ENCODE results near the gene SFSWAP. TPM values are rescaled to one million over a fixed set of nuclear protein-coding genes. Genes with fewer than 3 reads are reported as not detected.

SFSWAP gene
- polyA plus RNA-seq, 2 donors: 20.8 to 27.9 TPM

GRCh38 chr12:131713349-131713748, 2.5 kb downstream of the SFSWAP start:
- Histone ChIP-seq H3K27me3 (ENCODE audit: control insufficient read depth in 1 of 2, insufficient read depth in 2 of 2, low read length in 2 of 2) (no peaks in the 10 kb centered on the region), H3K36me3 (ENCODE audit: control insufficient read depth in 2 of 2, insufficient read depth in 2 of 2, low read length in 1 of 2) (peaks cover 3 to 10% of the 10 kb centered on the region in 2 donors), H3K27ac (ENCODE audit: low read depth in 2 of 2, low read length in 1 of 2) (no peak overlapping the region), H3K4me1 (ENCODE audit: control insufficient read depth in 2 of 2, insufficient read depth in 2 of 2, low read length in 1 of 2) (peaks cover 6% of the 10 kb centered on the region in 2 donors), H3K9me3 (ENCODE audit: control insufficient read depth in 2 of 2, insufficient read depth in 1 of 2, low read depth in 1 of 2, low read length in 1 of 2) (no peaks in the 10 kb centered on the region), H3K4me3 (ENCODE audit: low read depth in 1 of 2, low read length in 2 of 2) (no peak overlapping the region)
- 88 to 91% methylated on average over 8 of the region's 8 CpGs for WGBS, 2 donors

GRCh38 chr12:131714759-131715158, 3.9 kb downstream of the SFSWAP start:
- no peaks in the 10 kb centered on the region for H3K27me3 ChIP-seq (ENCODE audit: control insufficient read depth in 1 of 2, insufficient read depth in 2 of 2, low read length in 2 of 2)
- H3K4me1 ChIP-seq (ENCODE audit: control insufficient read depth in 2 of 2, insufficient read depth in 2 of 2, low read length in 1 of 2): peaks cover 6% of the 10 kb centered on the region in 2 donors
- peaks cover 3 to 20% of the 10 kb centered on the region in 2 donors for H3K36me3 ChIP-seq (ENCODE audit: control insufficient read depth in 2 of 2, insufficient read depth in 2 of 2, low read length in 1 of 2)
- H3K27ac ChIP-seq (ENCODE audit: low read depth in 2 of 2, low read length in 1 of 2): no peak overlapping the region
- no peak overlapping the region for H3K4me3 ChIP-seq (ENCODE audit: low read depth in 1 of 2, low read length in 2 of 2)
- no peaks in the 10 kb centered on the region for H3K9me3 ChIP-seq (ENCODE audit: control insufficient read depth in 2 of 2, insufficient read depth in 1 of 2, low read depth in 1 of 2, low read length in 1 of 2)
- 92% methylated on average over 14 of the region's 14 CpGs for WGBS, 2 donors

- no peak overlapping the region for H3K4me3 ChIP-seq (ENCODE audit: low read depth in 1 of 2, low read length in 2 of 2)
- H3K9me3 ChIP-seq (ENCODE audit: control insufficient read depth in 2 of 2, insufficient read depth in 1 of 2, low read depth in 1 of 2, low read length in 1 of 2): no peaks in the 10 kb centered on the region
- H3K27me3 ChIP-seq (ENCODE audit: control insufficient read depth in 1 of 2, insufficient read depth in 2 of 2, low read length in 2 of 2): no peaks in the 10 kb centered on the region
- peaks cover 3 to 4% of the 10 kb centered on the region in 2 donors for H3K4me1 ChIP-seq (ENCODE audit: control insufficient read depth in 2 of 2, insufficient read depth in 2 of 2, low read length in 1 of 2)
- peaks cover 7 to 27% of the 10 kb centered on the region in 2 donors for H3K36me3 ChIP-seq (ENCODE audit: control insufficient read depth in 2 of 2, insufficient read depth in 2 of 2, low read length in 1 of 2)
- 85 to 86% methylated on average over 3 of the region's 3 CpGs for WGBS, 2 donors
- H3K27ac ChIP-seq (ENCODE audit: low read depth in 2 of 2, low read length in 1 of 2): no peak overlapping the region
These were observed 5.4 kb downstream of the SFSWAP start for GRCh38 chr12:131716282-131716681.

- no peak overlapping the region for H3K27ac ChIP-seq (ENCODE audit: low read depth in 2 of 2, low read length in 1 of 2)
- 91% methylated on average over 8 of the region's 8 CpGs for WGBS, 2 donors
- no peaks in the 10 kb centered on the region for H3K4me1 ChIP-seq (ENCODE audit: control insufficient read depth in 2 of 2, insufficient read depth in 2 of 2, low read length in 1 of 2)
- no peak overlapping the region for H3K4me3 ChIP-seq (ENCODE audit: low read depth in 1 of 2, low read length in 2 of 2)
- H3K9me3 ChIP-seq (ENCODE audit: control insufficient read depth in 2 of 2, insufficient read depth in 1 of 2, low read depth in 1 of 2, low read length in 1 of 2): no peaks in the 10 kb centered on the region
- no peaks in the 10 kb centered on the region for H3K27me3 ChIP-seq (ENCODE audit: control insufficient read depth in 1 of 2, insufficient read depth in 2 of 2, low read length in 2 of 2)
- peaks cover 10 to 26% of the 10 kb centered on the region in 2 donors for H3K36me3 ChIP-seq (ENCODE audit: control insufficient read depth in 2 of 2, insufficient read depth in 2 of 2, low read length in 1 of 2)
These were observed 9.4 kb downstream of the SFSWAP start for GRCh38 chr12:131720241-131720640.

GRCh38 chr12:131720921-131721320, 10.0 kb downstream of the SFSWAP start:
- 74 to 86% methylated on average over 7 of the region's 7 CpGs for WGBS, 2 donors
- H3K27me3 ChIP-seq (ENCODE audit: control insufficient read depth in 1 of 2, insufficient read depth in 2 of 2, low read length in 2 of 2): no peaks in the 10 kb centered on the region
- H3K36me3 ChIP-seq (ENCODE audit: control insufficient read depth in 2 of 2, insufficient read depth in 2 of 2, low read length in 1 of 2): peaks cover 10 to 26% of the 10 kb centered on the region in 2 donors
- H3K4me1 ChIP-seq (ENCODE audit: control insufficient read depth in 2 of 2, insufficient read depth in 2 of 2, low read length in 1 of 2): no peaks in the 10 kb centered on the region
- H3K4me3 ChIP-seq (ENCODE audit: low read depth in 1 of 2, low read length in 2 of 2): no peak overlapping the region
- no peak overlapping the region for H3K27ac ChIP-seq (ENCODE audit: low read depth in 2 of 2, low read length in 1 of 2)
- no peaks in the 10 kb centered on the region for H3K9me3 ChIP-seq (ENCODE audit: control insufficient read depth in 2 of 2, insufficient read depth in 1 of 2, low read depth in 1 of 2, low read length in 1 of 2)

- no peak overlapping the region for H3K4me3 ChIP-seq (ENCODE audit: low read depth in 1 of 2, low read length in 2 of 2)
- no peak overlapping the region for H3K27ac ChIP-seq (ENCODE audit: low read depth in 2 of 2, low read length in 1 of 2)
- H3K36me3 ChIP-seq (ENCODE audit: control insufficient read depth in 2 of 2, insufficient read depth in 2 of 2, low read length in 1 of 2): peaks cover 10 to 25% of the 10 kb centered on the region in 2 donors
- no peaks in the 10 kb centered on the region for H3K27me3 ChIP-seq (ENCODE audit: control insufficient read depth in 1 of 2, insufficient read depth in 2 of 2, low read length in 2 of 2)
- no peaks in the 10 kb centered on the region for H3K9me3 ChIP-seq (ENCODE audit: control insufficient read depth in 2 of 2, insufficient read depth in 1 of 2, low read depth in 1 of 2, low read length in 1 of 2)
- no peaks in the 10 kb centered on the region for H3K4me1 ChIP-seq (ENCODE audit: control insufficient read depth in 2 of 2, insufficient read depth in 2 of 2, low read length in 1 of 2)
- 91 to 93% methylated on average over 1 of the region's 1 CpG for WGBS, 2 donors
These were observed 10.7 kb downstream of the SFSWAP start for GRCh38 chr12:131721548-131721947.

- Histone ChIP-seq H3K36me3 (ENCODE audit: control insufficient read depth in 2 of 2, insufficient read depth in 2 of 2, low read length in 1 of 2) (peaks cover 16 to 34% of the 10 kb centered on the region in 2 donors), H3K4me1 (ENCODE audit: control insufficient read depth in 2 of 2, insufficient read depth in 2 of 2, low read length in 1 of 2) (no peaks in the 10 kb centered on the region), H3K27ac (ENCODE audit: low read depth in 2 of 2, low read length in 1 of 2) (no peak overlapping the region), H3K27me3 (ENCODE audit: control insufficient read depth in 1 of 2, insufficient read depth in 2 of 2, low read length in 2 of 2) (no peaks in the 10 kb centered on the region), H3K9me3 (ENCODE audit: control insufficient read depth in 2 of 2, insufficient read depth in 1 of 2, low read depth in 1 of 2, low read length in 1 of 2) (no peaks in the 10 kb centered on the region), H3K4me3 (ENCODE audit: low read depth in 1 of 2, low read length in 2 of 2) (no peak overlapping the region)
- 59 to 67% methylated on average over 5 of the region's 5 CpGs for WGBS, 2 donors
These were observed 12.6 kb downstream of the SFSWAP start for GRCh38 chr12:131723532-131723931.

- H3K36me3 ChIP-seq (ENCODE audit: control insufficient read depth in 2 of 2, insufficient read depth in 2 of 2, low read length in 1 of 2): peaks cover 17 to 34% of the 10 kb centered on the region in 2 donors
These were observed 13.6 kb downstream of the SFSWAP start for GRCh38 chr12:131724534-131724933.

GRCh38 chr12:131725503-131725902, 14.6 kb downstream of the SFSWAP start:
- no peaks in the 10 kb centered on the region for H3K9me3 ChIP-seq (ENCODE audit: control insufficient read depth in 2 of 2, insufficient read depth in 1 of 2, low read depth in 1 of 2, low read length in 1 of 2)
- peaks cover 19 to 35% of the 10 kb centered on the region in 2 donors for H3K36me3 ChIP-seq (ENCODE audit: control insufficient read depth in 2 of 2, insufficient read depth in 2 of 2, low read length in 1 of 2)
- no peaks in the 10 kb centered on the region for H3K27me3 ChIP-seq (ENCODE audit: control insufficient read depth in 1 of 2, insufficient read depth in 2 of 2, low read length in 2 of 2)
- H3K4me3 ChIP-seq (ENCODE audit: low read depth in 1 of 2, low read length in 2 of 2): no peak overlapping the region
- WGBS, 2 donors: 91 to 96% methylated on average over 11 of the region's 11 CpGs
- no peaks in the 10 kb centered on the region for H3K4me1 ChIP-seq (ENCODE audit: control insufficient read depth in 2 of 2, insufficient read depth in 2 of 2, low read length in 1 of 2)
- no peak overlapping the region for H3K27ac ChIP-seq (ENCODE audit: low read depth in 2 of 2, low read length in 1 of 2)

More at GRCh38 chr12:131724534-131724933, 13.6 kb downstream of the SFSWAP start:
- H3K9me3 ChIP-seq (ENCODE audit: control insufficient read depth in 2 of 2, insufficient read depth in 1 of 2, low read depth in 1 of 2, low read length in 1 of 2): no peaks in the 10 kb centered on the region
- no peaks in the 10 kb centered on the region for H3K27me3 ChIP-seq (ENCODE audit: control insufficient read depth in 1 of 2, insufficient read depth in 2 of 2, low read length in 2 of 2)
- 71 to 79% methylated on average over 2 of the region's 2 CpGs for WGBS, 2 donors
- H3K27ac ChIP-seq (ENCODE audit: low read depth in 2 of 2, low read length in 1 of 2): no peak overlapping the region
- H3K4me3 ChIP-seq (ENCODE audit: low read depth in 1 of 2, low read length in 2 of 2): no peak overlapping the region
- H3K4me1 ChIP-seq (ENCODE audit: control insufficient read depth in 2 of 2, insufficient read depth in 2 of 2, low read length in 1 of 2): no peaks in the 10 kb centered on the region

- H3K27ac ChIP-seq (ENCODE audit: low read depth in 2 of 2, low read length in 1 of 2): no peak overlapping the region
- peaks cover 42 to 56% of the 10 kb centered on the region in 2 donors for H3K36me3 ChIP-seq (ENCODE audit: control insufficient read depth in 2 of 2, insufficient read depth in 2 of 2, low read length in 1 of 2)
- WGBS, 2 donors: 94 to 96% methylated on average over 7 to 8 of the region's 8 CpGs
- no peak overlapping the region for H3K4me3 ChIP-seq (ENCODE audit: low read depth in 1 of 2, low read length in 2 of 2)
- no peaks in the 10 kb centered on the region for H3K4me1 ChIP-seq (ENCODE audit: control insufficient read depth in 2 of 2, insufficient read depth in 2 of 2, low read length in 1 of 2)
- no peaks in the 10 kb centered on the region for H3K9me3 ChIP-seq (ENCODE audit: control insufficient read depth in 2 of 2, insufficient read depth in 1 of 2, low read depth in 1 of 2, low read length in 1 of 2)
- H3K27me3 ChIP-seq (ENCODE audit: control insufficient read depth in 1 of 2, insufficient read depth in 2 of 2, low read length in 2 of 2): no peaks in the 10 kb centered on the region
These were observed 17.8 kb downstream of the SFSWAP start for GRCh38 chr12:131728720-131729119.

All from esophagus (tissue), 2 donors.